GM19239 (cell line): ENCODE measurements around the gene GRAMD2A.

Source experiments
- DNase-seq: peaks from one replicate; pipeline ENCODE4 v3.0.0; 2011; ENCODE audit warnings: low spot score; ENCODE audit not compliant: insufficient read length
- FAIRE-seq: peaks from 2 replicates; lab custom pipeline; 2011; peaks lifted over from hg19 to GRCh38; lab: Jason Lieb, UNC

Gene GRAMD2A

GRCh38 chr15:72141171-72142084 is 56.2 kb downstream of the GRAMD2A start:
- DNase-seq: peak; percentile 78
- FAIRE-seq: peak; percentile 97

- no peak for FAIRE-seq
- DNase-seq: no peak
These were observed 57.5 kb downstream of the GRAMD2A start for GRCh38 chr15:72140088-72140487.

GRCh38 chr15:72139667-72140066 is 57.9 kb downstream of the GRAMD2A start:
- FAIRE-seq (no peak), DNase-seq (no peak)

GRCh38 chr15:72136170-72137051 is 61.2 kb downstream of the GRAMD2A start:
- no peak for DNase-seq
- no peak for FAIRE-seq

- no peak for DNase-seq
- FAIRE-seq: no peak
These were observed 61.9 kb downstream of the GRAMD2A start for GRCh38 chr15:72135719-72136118.

- no peak for DNase-seq
- no peak for FAIRE-seq
These were observed 64.4 kb downstream of the GRAMD2A start for GRCh38 chr15:72133211-72133610.

- DNase-seq: no peak
- no peak for FAIRE-seq
These were observed 65.7 kb downstream of the GRAMD2A start for GRCh38 chr15:72131922-72132321.

GRCh38 chr15:72130272-72130671 is 67.3 kb downstream of the GRAMD2A start:
- no peak for FAIRE-seq
- no peak for DNase-seq

- FAIRE-seq: no peak
- no peak for DNase-seq
These were observed 69.2 kb downstream of the GRAMD2A start for GRCh38 chr15:72128359-72128758.

- DNase-seq (no peak), FAIRE-seq (no peak)
These were observed 69.8 kb downstream of the GRAMD2A start for GRCh38 chr15:72127724-72128322.

- no peak for DNase-seq
- FAIRE-seq: no peak
These were observed 73.4 kb downstream of the GRAMD2A start for GRCh38 chr15:72124218-72124617.

- FAIRE-seq (peak; percentile 98), DNase-seq (peak; percentile 76)
These were observed 79.3 kb downstream of the GRAMD2A start, which contains the start of the genes MYO9A and SENP8 for GRCh38 chr15:72118017-72118978. MYO9A (minus strand) TSS chr15:72118150; CDS start chr15:72046563, 71,587 bp downstream. SENP8 (plus strand) TSS chr15:72118403; CDS start chr15:72139624, 21,221 bp downstream.

- FAIRE-seq (no peak), DNase-seq (peak; percentile 46)
These were observed 80.0 kb downstream of the GRAMD2A start for GRCh38 chr15:72117486-72118016.

- DNase-seq: no peak
These were observed 80.7 kb downstream of the GRAMD2A start for GRCh38 chr15:72116731-72117485.

GRCh38 chr15:72113347-72114031 is 84.1 kb downstream of the GRAMD2A start:
- DNase-seq (no peak), FAIRE-seq (no peak)

More at GRCh38 chr15:72116731-72117485, 80.7 kb downstream of the GRAMD2A start:
- FAIRE-seq: peak; percentile 40

GRCh38 chr15:72112805-72113204 is 84.8 kb downstream of the GRAMD2A start:
- DNase-seq: no peak
- no peak for FAIRE-seq

GRCh38 chr15:72112116-72112515 is 85.5 kb downstream of the GRAMD2A start:
- DNase-seq: no peak
- no peak for FAIRE-seq

- no peak for FAIRE-seq
- DNase-seq: no peak
These were observed 87.2 kb downstream of the GRAMD2A start for GRCh38 chr15:72110355-72110754.
